Hepatic stellate cell (primary cell): ENCODE results near the gene DCAKD.

Source experiments
- DNase-seq: peaks from one replicate; pipeline ENCODE4 v3.0.0; 2011; ENCODE audit warnings: low spot score

Gene DCAKD

DNA sequence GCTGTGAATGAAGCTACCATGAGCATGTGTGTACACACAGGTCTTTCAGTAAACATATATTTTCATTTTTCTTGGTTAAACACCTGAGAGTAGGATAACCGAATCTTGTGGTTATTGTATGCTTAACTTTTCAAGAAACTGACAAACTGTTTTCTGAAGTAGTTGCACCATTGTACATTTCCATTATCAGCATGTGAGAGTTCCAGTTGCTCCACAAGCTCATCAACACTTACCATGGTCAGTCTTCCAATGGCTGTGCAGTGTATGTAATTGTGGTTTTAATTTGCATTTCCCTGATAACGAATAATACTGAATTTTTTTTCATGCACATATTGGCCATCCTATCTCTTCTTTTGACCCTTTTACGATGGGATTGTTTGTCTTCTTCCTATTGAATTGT lies 52.0 kb downstream of the DCAKD start:
- no peak for DNase-seq

GRCh38 chr17:44998646-44999045 lies 52.8 kb downstream of the DCAKD start:
- DNase-seq: no peak

- no peak for DNase-seq
Measured at GRCh38 chr17:44997733-44998520, 53.5 kb downstream of the DCAKD start.

- no peak for DNase-seq
Measured at GRCh38 chr17:44996304-44996703, 55.1 kb downstream of the DCAKD start.

GRCh38 chr17:44995436-44996001 lies 55.9 kb downstream of the DCAKD start:
- no peak for DNase-seq

- no peak for DNase-seq
Measured at GRCh38 chr17:44992242-44992939, 59.0 kb downstream of the DCAKD start.

- DNase-seq: no peak
Measured at GRCh38 chr17:44990994-44991393, 60.4 kb downstream of the DCAKD start.

- no peak for DNase-seq
Measured at GRCh38 chr17:44989552-44990138, 61.8 kb downstream of the DCAKD start.

- no peak for DNase-seq
Measured at GRCh38 chr17:44988044-44988942, 63.1 kb downstream of the DCAKD start.

DNA sequence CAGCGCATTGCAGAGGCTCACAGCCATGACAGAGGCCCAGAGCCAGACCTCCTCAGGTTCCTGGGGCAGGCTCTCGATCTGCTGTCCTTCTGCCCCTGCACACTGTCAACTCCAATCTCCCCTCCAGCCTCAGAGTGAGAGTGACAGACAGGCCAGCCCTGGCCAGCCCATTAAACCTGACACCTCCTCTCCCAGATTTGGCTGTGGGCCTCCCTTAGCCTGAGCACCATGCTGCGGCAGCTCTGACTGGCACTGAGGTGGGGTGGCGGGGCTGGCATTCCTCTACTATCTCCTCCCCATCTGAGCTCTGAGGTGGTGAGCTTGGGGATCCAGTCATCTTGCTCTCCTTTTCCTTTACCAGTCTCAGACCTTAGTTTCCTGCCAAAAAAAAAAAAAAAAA lies 67.9 kb downstream of the DCAKD start:
- DNase-seq: no peak

DNA sequence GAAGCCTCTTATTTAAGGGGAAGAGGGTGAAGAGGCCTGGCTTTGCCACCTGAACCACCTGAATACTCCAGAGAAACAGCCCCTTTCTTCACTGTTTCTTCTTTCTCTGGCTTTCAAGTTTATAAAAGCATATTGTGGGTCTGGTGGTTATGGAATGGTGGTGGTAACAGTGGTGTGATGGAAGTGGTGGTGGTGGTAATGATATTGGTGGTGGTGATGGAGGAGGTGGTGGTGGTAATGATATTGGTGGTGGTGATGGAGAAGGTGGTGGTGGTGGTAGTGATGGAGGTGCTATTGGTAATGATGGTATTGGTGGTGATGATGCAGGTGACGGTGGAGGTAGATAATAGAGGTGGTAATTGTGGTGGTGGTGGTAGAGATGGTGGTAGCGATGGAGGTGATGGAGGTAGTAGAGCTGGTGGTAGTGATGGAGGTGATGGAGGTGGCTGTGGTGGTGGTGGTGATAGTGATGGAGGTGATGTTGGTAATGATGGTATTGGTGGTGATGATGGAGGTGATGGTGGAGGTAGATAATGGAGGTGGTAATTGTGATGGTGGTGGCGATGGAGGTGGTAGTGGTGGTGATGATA lies 69.2 kb downstream of the DCAKD start:
- DNase-seq: no peak

DNA sequence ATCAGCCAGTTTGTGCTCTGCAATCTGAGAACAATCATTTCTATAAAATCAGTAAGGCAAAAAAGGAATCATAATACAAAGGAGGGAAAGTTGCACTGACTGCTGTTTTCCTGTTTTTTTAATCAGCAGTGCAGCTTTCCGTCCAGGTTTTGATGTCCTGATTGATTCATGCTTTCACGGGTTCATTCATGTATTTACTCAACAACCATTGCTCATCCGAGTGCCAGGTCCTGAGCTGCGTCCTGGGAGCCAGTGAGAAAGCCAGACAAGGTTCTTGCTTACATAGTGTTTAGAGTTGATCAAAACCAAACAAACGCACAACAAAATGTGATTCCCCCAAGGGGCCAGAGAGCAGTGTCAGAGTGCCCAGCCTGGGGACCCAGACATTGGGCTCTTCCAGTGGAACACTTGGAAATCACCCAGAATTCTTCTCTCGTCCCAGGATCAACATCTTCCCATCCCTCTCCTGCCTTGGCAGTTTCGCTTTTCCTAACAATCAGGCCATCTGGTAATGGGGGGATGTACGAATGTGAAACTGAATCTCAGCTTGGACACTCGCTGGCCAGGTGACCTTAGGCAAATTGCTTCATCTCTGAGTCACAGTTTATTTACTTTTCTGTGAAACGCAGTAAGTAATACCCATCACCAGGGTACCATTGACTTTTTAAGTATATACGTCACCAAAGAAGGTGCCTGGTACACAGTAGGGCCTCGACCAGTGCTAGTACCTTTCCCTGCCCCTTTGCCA lies 70.0 kb downstream of the DCAKD start:
- peak; percentile 73 for DNase-seq

- no peak for DNase-seq
Measured at GRCh38 chr17:44979426-44979995, 71.9 kb downstream of the DCAKD start.

DNA sequence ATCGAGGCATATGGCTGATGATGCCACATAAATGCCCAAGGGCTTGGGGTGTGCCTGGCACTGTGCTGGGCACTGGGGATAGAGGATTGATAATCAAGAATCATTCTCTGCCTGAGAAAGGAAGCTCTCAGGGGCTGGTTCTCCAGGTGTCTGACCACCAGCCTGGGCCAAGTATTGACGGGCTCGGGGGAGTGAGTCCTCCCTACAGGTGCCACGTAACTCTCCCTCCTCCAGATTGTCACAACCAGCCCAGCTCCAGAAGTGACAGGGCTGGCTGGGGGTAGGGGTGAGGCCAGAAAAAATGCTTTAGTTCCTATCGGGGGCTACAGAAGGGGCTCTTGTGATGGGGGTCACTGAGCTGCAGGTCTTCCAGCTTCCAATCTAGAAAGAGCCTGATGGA lies 72.6 kb downstream of the DCAKD start:
- no peak for DNase-seq

DNA sequence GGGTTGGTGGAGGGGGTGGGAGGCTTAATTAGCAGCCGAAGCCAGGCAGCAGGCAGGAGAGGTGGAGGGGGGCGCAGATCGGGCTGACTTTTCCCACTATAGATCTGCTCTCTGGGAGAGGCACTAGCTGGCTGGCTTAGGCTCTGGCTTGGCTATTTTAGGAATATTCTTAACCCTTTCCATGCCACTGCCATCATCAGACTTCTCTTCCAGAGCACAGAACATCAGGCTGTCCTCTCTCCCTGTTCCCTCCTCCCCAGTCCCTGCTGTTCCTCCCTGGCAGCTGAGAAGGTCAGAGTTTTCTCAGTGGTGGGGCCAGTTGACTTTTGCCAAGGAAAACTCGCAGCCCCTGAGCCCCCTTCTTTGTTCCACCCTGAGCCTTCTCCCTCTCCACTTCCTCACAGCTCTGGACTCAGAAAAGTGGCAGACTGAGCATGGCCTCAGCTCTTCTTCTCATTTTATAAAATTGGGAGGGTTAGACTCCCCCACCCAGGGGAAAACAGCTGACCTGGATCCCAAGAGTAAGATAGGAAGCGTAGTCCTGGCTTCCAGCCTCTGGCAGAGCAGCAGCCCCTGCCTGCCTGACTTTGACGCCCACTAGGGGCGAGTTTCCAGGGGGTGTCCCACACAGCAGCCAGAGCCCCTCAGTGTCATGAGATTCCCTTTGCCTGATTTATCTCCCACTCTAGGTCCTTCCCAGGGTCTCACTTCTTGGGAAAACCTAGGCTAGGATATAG lies 73.5 kb downstream of the DCAKD start:
- DNase-seq: no peak

DNA sequence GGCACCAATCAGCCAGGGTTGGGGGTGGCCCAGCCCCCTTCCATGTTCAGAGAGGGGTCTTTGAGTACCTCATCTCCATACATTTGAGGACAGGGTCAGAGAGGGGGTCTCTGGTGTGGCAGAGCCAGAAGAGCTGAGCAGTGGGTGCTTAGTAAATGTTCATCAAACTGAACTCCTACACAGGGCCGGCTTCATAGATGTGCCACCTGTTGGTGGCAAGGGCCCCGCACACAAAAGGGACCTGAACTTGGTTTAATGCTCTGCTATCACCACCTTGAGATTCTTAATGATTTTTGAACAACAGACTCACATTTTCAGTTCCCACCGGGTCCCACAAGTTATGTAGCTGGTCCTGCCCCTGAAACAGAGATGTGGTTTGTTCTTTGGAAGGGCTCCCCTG lies 74.4 kb downstream of the DCAKD start:
- DNase-seq: no peak

DNA sequence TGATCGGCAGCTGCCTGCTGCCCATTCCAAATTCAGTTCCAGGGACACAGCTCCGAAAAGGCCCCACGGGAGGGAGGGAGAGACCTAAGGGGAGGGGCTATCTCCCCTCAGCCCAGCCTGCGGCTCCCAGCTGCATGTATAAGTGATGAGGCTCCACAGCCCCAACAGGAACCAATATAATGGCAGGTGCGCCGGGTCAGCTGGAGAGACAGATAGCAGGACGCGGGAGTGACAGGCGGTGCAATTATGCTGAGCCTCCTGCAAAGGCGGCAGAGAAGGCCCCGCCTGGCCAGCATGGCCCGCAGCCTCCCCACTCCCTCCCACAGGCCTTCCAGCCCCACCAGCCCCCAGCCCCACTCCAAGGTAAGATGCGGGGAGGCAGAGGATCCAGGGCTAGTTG lies 75.2 kb downstream of the DCAKD start:
- DNase-seq: no peak
